ENCODE data around the gene CRYBG3. TPM values are rescaled to one million over a fixed set of nuclear protein-coding genes. Genes with fewer than 3 reads are reported as not detected.

CRYBG3 gene
- polyA plus RNA-seq, 1 experiment: 4.1 TPM

- no peak for TF ChIP-seq CTCF (IDR thresholded peaks at IDR 0.05; ENCODE audit: insufficient read depth, low read depth, low read length)
- CTCF ChIA-PET: interaction anchor here (1.4 kb wide), 2 partner anchors 11 to 16 kb away, joined by 4 read pairs; partner anchors contain the start of gene CRYBG3
- POLR2A ChIA-PET: no interaction called here
Observed at GRCh38 chr3:97838393-97838792, 16.6 kb downstream of the CRYBG3 start.

DNA sequence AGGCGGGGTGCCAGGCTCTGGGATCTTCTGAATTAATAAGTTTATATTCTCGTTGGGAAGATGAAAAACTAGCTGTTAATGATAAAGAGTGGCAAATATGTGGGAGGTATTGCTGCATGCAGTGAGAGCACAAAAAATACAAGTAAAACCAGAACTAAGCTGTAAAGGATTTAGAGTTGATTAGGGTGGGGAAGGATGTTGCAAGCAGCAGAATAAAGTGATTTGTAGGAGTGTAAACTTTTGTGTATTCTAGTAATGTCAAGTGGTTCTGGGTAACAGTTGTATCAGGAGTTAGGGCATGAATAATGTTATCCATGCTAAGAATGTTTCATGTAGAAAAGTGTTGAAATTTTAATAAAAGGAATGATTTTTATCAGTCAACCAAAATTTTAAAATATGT is 18.1 kb downstream of the CRYBG3 start:
- no peaks in the 10 kb centered on the region for H3K27me3 ChIP-seq (ENCODE audit: control insufficient read depth, insufficient read depth, low read length)
- TF ChIP-seq CTCF (IDR thresholded peaks at IDR 0.05; ENCODE audit: insufficient read depth, low read depth, low read length): no peak
- no peak for DNase-seq (ENCODE audit: low read depth)
- ChIA-PET POLR2A (no interaction called here), CTCF (interaction anchor here (1.4 kb wide), 1 partner anchor 8 kb away, joined by 3 read pairs; no protein-coding TSS in a partner anchor)
- no peaks in the 10 kb centered on the region for H3K36me3 ChIP-seq (ENCODE audit: control insufficient read depth, insufficient read depth, low read length)
- H3K4me3 ChIP-seq (ENCODE audit: low read depth, low read length): no peak overlapping the region

More at GRCh38 chr3:97838393-97838792, 16.6 kb downstream of the CRYBG3 start:
- H3K4me3 ChIP-seq (ENCODE audit: low read depth, low read length): no peak overlapping the region
- no peaks in the 10 kb centered on the region for H3K27me3 ChIP-seq (ENCODE audit: control insufficient read depth, insufficient read depth, low read length)
- no peaks in the 10 kb centered on the region for H3K36me3 ChIP-seq (ENCODE audit: control insufficient read depth, insufficient read depth, low read length)
- no peak for DNase-seq (ENCODE audit: low read depth)

DNA sequence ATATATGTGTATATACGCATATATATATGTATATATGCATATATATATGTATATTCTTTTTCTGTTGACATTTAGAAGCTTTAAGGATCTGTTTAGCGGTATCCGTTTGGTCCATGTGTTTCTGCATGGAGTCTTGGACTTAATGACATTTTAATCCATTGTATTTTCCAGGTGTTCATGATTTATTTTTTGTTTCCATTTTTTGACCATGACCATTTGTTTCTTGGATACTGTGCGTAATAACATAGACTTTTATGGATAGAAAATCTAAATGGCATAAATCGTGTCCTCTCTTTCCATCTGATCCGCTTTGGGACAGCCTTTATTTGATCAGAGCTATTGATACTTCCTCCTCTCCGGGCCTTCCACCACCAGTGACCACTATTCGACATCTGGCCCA is 19.5 kb downstream of the CRYBG3 start:
- TF ChIP-seq CTCF (IDR thresholded peaks at IDR 0.05; ENCODE audit: insufficient read depth, low read depth, low read length): no peak
- ChIA-PET CTCF (no interaction called here), POLR2A (no interaction called here)
- no peak for DNase-seq (ENCODE audit: low read depth)
- H3K4me3 ChIP-seq (ENCODE audit: low read depth, low read length): no peak overlapping the region
- no peaks in the 10 kb centered on the region for H3K36me3 ChIP-seq (ENCODE audit: control insufficient read depth, insufficient read depth, low read length)
- no peaks in the 10 kb centered on the region for H3K27me3 ChIP-seq (ENCODE audit: control insufficient read depth, insufficient read depth, low read length)

DNA sequence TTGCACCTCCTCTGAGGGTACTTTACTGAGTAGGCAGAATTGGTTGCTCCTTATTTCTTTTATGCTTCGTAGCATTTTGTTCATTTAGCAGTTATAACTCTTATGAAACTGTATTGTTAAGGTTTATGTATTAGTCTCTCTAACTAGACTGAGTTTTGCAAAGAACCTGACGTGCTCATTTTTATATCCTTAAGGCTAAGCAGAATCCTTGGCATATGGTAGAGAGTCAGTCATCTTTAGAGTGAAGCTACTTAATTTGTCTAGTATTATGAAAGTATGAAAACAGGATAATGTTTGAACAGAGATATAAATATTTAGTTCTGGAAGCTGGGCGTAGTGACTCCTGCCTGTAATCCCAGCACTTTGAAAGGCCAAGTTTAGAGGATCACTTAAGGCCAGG is 20.1 kb downstream of the CRYBG3 start:
- no peaks in the 10 kb centered on the region; the same call in 1 of the 2 replicates for H3K36me3 ChIP-seq (ENCODE audit: control insufficient read depth, insufficient read depth, low read length)
- TF ChIP-seq CTCF (IDR thresholded peaks at IDR 0.05; ENCODE audit: insufficient read depth, low read depth, low read length): no peak
- ChIA-PET POLR2A (no interaction called here), CTCF (no interaction called here)
- H3K27me3 ChIP-seq (ENCODE audit: control insufficient read depth, insufficient read depth, low read length): no peaks in the 10 kb centered on the region
- DNase-seq (ENCODE audit: low read depth): no peak
- H3K4me3 ChIP-seq (ENCODE audit: low read depth, low read length): no peak overlapping the region

DNA sequence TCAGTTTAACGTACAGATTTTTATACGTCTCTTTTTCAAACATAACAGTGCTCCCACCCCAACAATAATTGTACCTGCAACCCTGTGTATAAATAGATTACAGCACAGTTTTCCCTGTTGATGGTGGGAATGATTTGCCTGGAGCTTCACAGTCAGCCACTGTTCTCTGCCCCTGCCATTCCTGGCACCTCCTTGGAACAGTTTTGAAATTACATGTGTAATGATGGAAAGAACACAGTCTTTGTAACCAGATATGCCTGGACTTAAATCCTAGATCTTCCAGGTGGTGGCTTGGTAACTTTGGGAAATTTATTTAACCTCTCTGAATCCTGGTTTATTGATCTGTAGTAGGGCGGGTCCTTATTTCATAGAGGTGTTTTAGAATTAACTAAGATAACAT is 27.0 kb downstream of the CRYBG3 start:
- no peaks in the 10 kb centered on the region; the same call in 1 of the 2 replicates for H3K36me3 ChIP-seq (ENCODE audit: control insufficient read depth, insufficient read depth, low read length)
- POLR2A ChIA-PET: no interaction called here
- CTCF ChIA-PET: no interaction called here
- DNase-seq (ENCODE audit: low read depth): no peak
- H3K4me3 ChIP-seq (ENCODE audit: low read depth, low read length): no peak overlapping the region
- TF ChIP-seq CTCF (IDR thresholded peaks at IDR 0.05; ENCODE audit: insufficient read depth, low read depth, low read length): no peak
- no peaks in the 10 kb centered on the region for H3K27me3 ChIP-seq (ENCODE audit: control insufficient read depth, insufficient read depth, low read length)

All from BJ (cell line).